ENCODE measurements around the gene CRTAP.

DNA sequence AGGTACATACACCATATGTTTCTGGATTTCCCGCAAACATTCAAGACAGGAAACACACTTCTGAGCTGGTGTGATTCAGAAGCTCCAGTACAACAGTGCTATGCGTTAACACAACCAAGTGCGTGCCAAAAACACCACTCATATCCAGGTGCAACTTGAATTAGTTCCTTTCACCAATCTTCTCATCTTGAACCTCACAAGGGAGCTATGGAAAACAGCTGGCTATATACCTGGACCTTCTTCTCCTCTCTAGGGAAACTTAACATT is 73.5 kb downstream of the CRTAP start:
- no peak for TF ChIP-seq CTCF (IDR thresholded peaks at IDR 0.05)
- TF ChIP-seq POLR2A (IDR thresholded peaks at IDR 0.05) = no peak

Measured in testis (tissue), 2 donors.